A549 (cell line): ENCODE measurements around the gene IRF5. TPM values are rescaled to one million over a fixed set of nuclear protein-coding genes. Genes with fewer than 3 reads are reported as not detected.
"Not testable (repeated sequence)": the region's sequence is repeated elsewhere in the genome, so short reads cannot be mapped to it uniquely, and the experiment has no call there.

Experiments used
- ATAC-seq, 2 experiments: fragments of 200-7000 bp in 1 of 2; fragments of >200 bp in 1 of 2; cut with Nextera tagmentation in 1 of 2; cut with Tn5 transposase in 1 of 2; 3 replicates each; pipeline versions ENCODE4 v1.8.0 to v1.9.1; 2018 to 2020; ENCODE audit warnings: mild to moderate bottlenecking in 1 of 2, moderate library complexity in 1 of 2
- CTCF ChIA-PET: fragments of 300-600 bp; sonication (Branson Sonifier 250); formaldehyde crosslinking; extraction: SDS; loops from one replicate; lab custom pipeline; 2021; ENCODE audit warnings: antibody characterized with exemption, inconsistent platforms; lab: Yijun Ruan, JAX
- POLR2A ChIA-PET: fragments of 350-600 bp; formaldehyde crosslinking; extraction: SDS; loops from one replicate; lab custom pipeline; 2021; ENCODE audit warnings: antibody characterized with exemption, inconsistent platforms; lab: Yijun Ruan, JAX
- DNase-seq, 2 experiments: peaks; one replicate each; pipeline versions ENCODE4 v3.0.0 to v3.0.0-alpha.2; 2011 to 2016; ENCODE audit warnings: low read depth in 1 of 2, low spot score in 1 of 2
- FAIRE-seq: peaks from 2 replicates; lab custom pipeline; 2011; peaks lifted over from hg19 to GRCh38; lab: Jason Lieb, UNC
- H3K27ac ChIP-seq, 2 experiments: fragments of >200 bp; sonication (Bioruptor Twin); formaldehyde crosslinking; 3 replicates each; pipeline ENCODE4 v1.5.1; 2016 to 2017
- H3K4me1 ChIP-seq: fragments of >200 bp; sonication (Bioruptor Twin); formaldehyde crosslinking; 3 replicates; pipeline ENCODE4 v1.6.1; 2016
- H3K4me2 ChIP-seq: fragments of >200 bp; sonication (Bioruptor Twin); formaldehyde crosslinking; 3 replicates; pipeline ENCODE4 v1.6.1; 2016
- H3K4me3 ChIP-seq: fragments of >200 bp; sonication (Bioruptor Twin); formaldehyde crosslinking; 3 replicates; pipeline ENCODE4 v1.5.1; 2016
- H3K9me3 ChIP-seq: fragments of >200 bp; sonication (Bioruptor Twin); formaldehyde crosslinking; 3 replicates; pipeline ENCODE4 v1.6.1; 2016
- BHLHE40 ChIP-seq: IDR thresholded peaks from 2 replicates; pipeline ENCODE4 v1.6.1; 2012; ENCODE audit warnings: low read depth, low read length, inconsistent platforms
- CHD2 ChIP-seq: fragments of 150-350 bp; IDR thresholded peaks from 2 replicates; pipeline ENCODE4 v1.6.1; 2014; ENCODE audit warnings: low read length; ENCODE audit not compliant: partially characterized antibody
- CHD4 ChIP-seq: fragments of 200-600 bp; sonication (generic); IDR thresholded peaks from 2 replicates; pipeline ENCODE4 v1.6.1; 2016; ENCODE audit warnings: antibody characterized with exemption, mild to moderate bottlenecking, borderline replicate concordance
- HOXB13 ChIP-seq: fragments of 250-450 bp; sonication (Bioruptor Pico); IDR thresholded peaks from 2 replicates; pipeline ENCODE4 v1.5.0; 2020; ENCODE audit warnings: low read depth, mild to moderate bottlenecking, moderate library complexity
- JUN ChIP-seq, 2 experiments: fragments of >200 bp; sonication (Bioruptor Twin); formaldehyde crosslinking; IDR thresholded peaks; 2 replicates in 1 of 2; 3 replicates in 1 of 2; pipeline ENCODE4 v1.6.1; 2016 to 2017
- KDM1A ChIP-seq: fragments of 200-600 bp; sonication (generic); IDR thresholded peaks from 2 replicates; pipeline ENCODE4 v1.6.1; 2016; ENCODE audit warnings: low read depth, mild to moderate bottlenecking
- MAFK ChIP-seq: fragments of 450-650 bp; IDR thresholded peaks from 2 replicates; pipeline ENCODE4 v1.6.1; 2014; ENCODE audit not compliant: partially characterized antibody
- MYC ChIP-seq: IDR thresholded peaks from 2 replicates; pipeline ENCODE4 v1.6.1; 2012; ENCODE audit warnings: mild to moderate bottlenecking, inconsistent platforms, low read length, improper control_type of control experiment, borderline replicate concordance
- NPAS2 ChIP-seq: fragments of 250-450 bp; sonication (Bioruptor Pico); IDR thresholded peaks from 2 replicates; pipeline ENCODE4 v1.8.0; 2022; ENCODE audit warnings: mild to moderate bottlenecking, moderate library complexity, borderline replicate concordance
- NR3C1 ChIP-seq: fragments of >200 bp; sonication (Bioruptor Twin); formaldehyde crosslinking; IDR thresholded peaks from 3 replicates; pipeline ENCODE4 v1.6.1; 2017
- PHF8 ChIP-seq: fragments of 200-600 bp; sonication (generic); IDR thresholded peaks from 2 replicates; pipeline ENCODE4 v1.6.1; 2016; ENCODE audit warnings: low read depth, mild to moderate bottlenecking, antibody characterized with exemption, moderate library complexity, borderline replicate concordance
- POLR2A ChIP-seq: IDR thresholded peaks from 2 replicates; pipeline ENCODE4 v1.6.1; 2012; ENCODE audit warnings: mild to moderate bottlenecking, low read length
- RAD21 ChIP-seq, 2 experiments: fragments of >200 bp in 1 of 2; sonication (Bioruptor Twin) in 1 of 2; formaldehyde crosslinking in 1 of 2; IDR thresholded peaks in 1 of 2; conservative IDR thresholded peaks in 1 of 2; 2 replicates in 1 of 2; 3 replicates in 1 of 2; pipeline ENCODE4 v1.6.1; 2012 to 2018; ENCODE audit warnings: inconsistent platforms in 1 of 2
- RNF2 ChIP-seq: fragments of 200-600 bp; sonication (generic); IDR thresholded peaks from 2 replicates; pipeline ENCODE4 v1.6.1; 2016; ENCODE audit warnings: low read depth, mild to moderate bottlenecking, antibody characterized with exemption, moderate library complexity, borderline replicate concordance
- TFCP2L1 ChIP-seq: fragments of 250-450 bp; sonication (Bioruptor Pico); IDR thresholded peaks from 2 replicates; pipeline ENCODE4 v1.5.0; 2021; ENCODE audit warnings: mild to moderate bottlenecking
- ZC3H11A ChIP-seq: fragments of 450-650 bp; IDR thresholded peaks from 2 replicates; pipeline ENCODE4 v1.6.1; 2014; ENCODE audit warnings: antibody characterized with exemption, mild to moderate bottlenecking
- ZFP36 ChIP-seq: fragments of 450-650 bp; IDR thresholded peaks from 2 replicates; pipeline ENCODE4 v1.6.1; 2014; ENCODE audit warnings: borderline replicate concordance; ENCODE audit not compliant: partially characterized antibody
- ZSCAN20 ChIP-seq: fragments of 250-450 bp; sonication (Bioruptor Pico); IDR thresholded peaks from 2 replicates; pipeline ENCODE4 v1.8.0; 2022; ENCODE audit warnings: mild to moderate bottlenecking, moderate library complexity
- WGBS: methylation state at CpG from one replicate; pipeline ENCODE4 v1.1.6; 2017; ENCODE audit errors: missing lambda C conversion rate; 5-methylcytosine and 5-hydroxymethylcytosine counted together
- polyA plus RNA-seq, 4 experiments: library from polyadenylated mRNA; depleted of rRNA in 3 of 4; stranded (reverse); fragments of >200 nt; fragmentation: RNase III in 1 of 4; extraction: RNeasy Plus Mini Kit Qiagen cat#74134 plus additional on column Dnase treatment in 1 of 4; gene quantifications; 2 replicates in 3 of 4; 3 replicates in 1 of 4; pipeline ENCODE4 v1.2.3, GENCODE V29; 2011 to 2017
- TF ChIP-seq, protein P1 (sequence below): fragments of >200 bp; sonication (Bioruptor Twin); formaldehyde crosslinking; IDR thresholded peaks from 2 replicates; pipeline ENCODE4 v1.6.1; 2016
- TF ChIP-seq, protein P2 (sequence below): fragments of 200-600 bp; sonication (generic); IDR thresholded peaks from 2 replicates; pipeline ENCODE4 v1.6.1; 2016; ENCODE audit warnings: antibody characterized with exemption, mild to moderate bottlenecking, moderate library complexity
- TF ChIP-seq, protein P3 (sequence below): fragments of >200 bp; sonication (Bioruptor Twin); formaldehyde crosslinking; IDR thresholded peaks from 3 replicates; pipeline ENCODE4 v1.5.1; 2016

The IRF5 gene
- polyA plus RNA-seq, 2 of the 4 experiments (the other 2 are of a cell fraction): 5.5 to 8.7 TPM

DNA sequence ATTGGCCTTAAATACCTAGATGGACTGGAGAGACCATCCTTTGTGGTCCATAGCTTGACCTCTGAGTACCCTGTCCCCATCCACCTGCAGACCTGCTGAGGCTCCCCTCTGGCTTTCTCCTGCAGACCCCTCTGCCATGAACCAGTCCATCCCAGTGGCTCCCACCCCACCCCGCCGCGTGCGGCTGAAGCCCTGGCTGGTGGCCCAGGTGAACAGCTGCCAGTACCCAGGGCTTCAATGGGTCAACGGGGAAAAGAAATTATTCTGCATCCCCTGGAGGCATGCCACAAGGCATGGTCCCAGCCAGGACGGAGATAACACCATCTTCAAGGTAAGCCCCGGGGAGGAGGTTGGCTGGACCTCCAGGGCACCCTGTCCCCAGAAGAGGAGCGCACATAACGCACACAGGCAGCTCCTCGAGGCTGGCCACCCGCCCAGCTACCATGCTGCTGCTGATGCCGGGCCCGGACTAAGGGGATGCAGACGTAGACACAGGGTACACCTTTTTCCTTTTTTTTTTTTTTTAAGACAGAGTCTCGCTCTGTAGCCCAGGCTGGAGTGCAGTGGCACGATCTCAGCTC, 4.3 kb downstream of the IRF5 start:
- CTCF ChIA-PET: interaction anchor here (1.2 to 2.1 kb wide), 2 partner anchors 9 to 149 kb away, joined by 3 to 5 read pairs; no protein-coding TSS in a partner anchor
- Histone ChIP-seq H3K27ac (no peak overlapping the region), H3K4me3 (no peak overlapping the region), H3K4me2 (no peak overlapping the region), H3K9me3 (no peaks in the 10 kb centered on the region), H3K4me1 (peaks cover 12% of the 10 kb centered on the region)
- TF ChIP-seq JUN (IDR thresholded peaks at IDR 0.05) (no peak), RAD21 (conservative IDR thresholded peaks at IDR 0.05 in 1 of 2, IDR thresholded peaks at IDR 0.05 in 1 of 2) (no peak), HOXB13 (no peak), CHD4 (no peak), NR3C1 (no peak), PHF8 (no peak), NPAS2 (CRISPR knock-in tag) (no peak), KDM1A (no peak), TFCP2L1 (CRISPR knock-in tag) (no peak), ZC3H11A (no peak)
- WGBS: 93% methylated on average over 12 of the region's 16 CpGs
- ATAC-seq (no peak), FAIRE-seq (no peak), DNase-seq (no peak)
- POLR2A ChIA-PET: no interaction called here

DNA sequence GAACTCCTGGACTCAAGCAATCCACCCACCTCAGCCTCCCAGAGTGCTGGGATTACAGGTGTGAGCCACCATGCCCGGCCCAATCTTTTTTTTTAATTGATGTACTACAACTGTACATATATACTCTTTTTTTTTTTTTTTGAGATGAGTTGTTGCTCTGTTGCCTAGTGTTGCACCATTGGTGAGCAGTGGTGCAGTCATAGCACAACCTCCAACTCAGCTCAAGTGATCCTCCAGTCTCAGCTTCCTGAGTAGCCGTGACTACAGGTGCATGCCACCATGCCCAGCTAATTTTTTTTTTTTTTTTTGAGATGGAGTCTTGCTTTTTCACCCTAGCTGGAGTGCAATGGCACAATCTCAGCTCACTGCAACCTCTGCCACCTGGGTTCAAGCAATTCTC, 5.5 kb downstream of the IRF5 start:
- H3K27ac ChIP-seq, H3K4me1 ChIP-seq, H3K4me3 ChIP-seq, H3K9me3 ChIP-seq, H3K4me2 ChIP-seq, DNase-seq, ATAC-seq, POLR2A ChIA-PET, FAIRE-seq: not testable (repeated sequence)
- 84% methylated on average over 2 of the region's 2 CpGs for WGBS
- CTCF ChIA-PET: interaction anchor here (1.6 to 2.1 kb wide), 2 partner anchors 13 to 39 kb away, joined by 4 to 9 read pairs; no protein-coding TSS in a partner anchor

DNA sequence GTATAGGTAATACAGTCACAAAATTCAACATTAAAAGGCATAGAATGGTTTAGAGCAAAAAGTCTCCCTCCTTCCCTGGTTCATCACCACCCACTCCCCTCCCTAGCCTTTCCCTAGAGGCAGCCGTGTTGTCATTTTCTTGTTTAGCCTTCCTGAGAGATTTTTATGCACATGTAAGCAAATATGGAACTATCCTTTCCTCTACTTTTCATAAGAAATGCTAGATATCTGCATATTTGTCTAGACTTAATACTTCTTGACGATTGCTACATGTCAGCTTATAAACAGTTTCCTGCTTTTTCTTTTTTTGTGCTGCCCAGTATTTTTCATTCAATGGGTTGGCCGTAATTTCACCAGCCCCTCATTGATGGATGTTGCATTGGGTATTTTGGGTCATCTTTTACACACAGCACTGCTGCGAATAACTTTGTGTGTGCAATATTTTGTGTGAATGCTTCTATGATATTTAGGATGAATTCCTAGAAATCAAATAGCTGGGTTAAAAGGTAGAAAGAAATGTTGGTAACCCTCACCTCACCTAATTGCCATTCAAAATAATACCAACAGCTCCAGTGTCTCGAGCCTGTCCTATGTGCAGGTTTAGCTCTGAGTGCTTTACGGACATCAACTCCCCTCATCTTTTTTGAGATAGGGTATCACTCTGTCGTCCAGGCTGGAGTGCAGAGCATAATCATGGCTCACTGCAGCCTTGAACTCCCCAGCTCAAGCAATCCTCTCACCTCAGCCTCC, 6.9 kb downstream of the IRF5 start:
- WGBS: 83% methylated on average over 7 of the region's 7 CpGs
- FAIRE-seq: no peak
- CTCF ChIA-PET: interaction anchor here (1.4 to 2.1 kb wide), 2 partner anchors 12 to 41 kb away, joined by 3 to 4 read pairs; no protein-coding TSS in a partner anchor

DNA sequence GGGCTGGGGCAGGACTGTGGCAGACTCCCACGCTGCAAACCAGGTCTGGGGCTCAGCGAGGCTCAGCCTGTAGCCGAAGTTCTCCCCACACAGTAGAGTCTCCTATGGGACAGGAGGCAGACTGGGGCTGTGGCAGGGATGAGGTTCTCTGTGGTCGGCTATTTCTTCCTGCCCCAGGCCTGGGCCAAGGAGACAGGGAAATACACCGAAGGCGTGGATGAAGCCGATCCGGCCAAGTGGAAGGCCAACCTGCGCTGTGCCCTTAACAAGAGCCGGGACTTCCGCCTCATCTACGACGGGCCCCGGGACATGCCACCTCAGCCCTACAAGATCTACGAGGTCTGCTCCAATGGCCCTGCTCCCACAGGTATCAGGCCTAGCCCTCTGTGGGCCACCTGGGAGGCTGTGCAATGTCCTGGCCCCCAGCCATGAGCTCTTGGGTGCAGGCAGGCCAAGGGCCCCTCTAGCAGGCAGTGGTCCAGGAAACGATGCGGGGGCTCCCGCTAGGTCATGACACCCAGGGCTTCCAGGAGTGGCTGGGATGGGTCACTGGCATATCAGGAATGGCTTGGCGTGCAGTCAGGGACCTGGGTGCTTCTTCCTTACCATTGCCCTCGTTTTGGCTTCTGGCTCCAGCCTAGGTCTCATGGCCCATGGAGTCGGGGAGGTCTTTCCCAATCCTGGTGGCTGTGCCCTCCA, 8.1 kb downstream of the IRF5 start:
- ATAC-seq: peak; percentile 9 to 30; a peak in 4 of 6 replicates
- POLR2A ChIA-PET: no interaction called here
- no peak overlapping the region for H3K4me3 ChIP-seq
- TF ChIP-seq, protein P1, sequence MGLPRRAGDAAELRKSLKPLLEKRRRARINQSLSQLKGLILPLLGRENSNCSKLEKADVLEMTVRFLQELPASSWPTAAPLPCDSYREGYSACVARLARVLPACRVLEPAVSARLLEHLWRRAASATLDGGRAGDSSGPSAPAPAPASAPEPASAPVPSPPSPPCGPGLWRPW: no peak
- TF ChIP-seq RNF2 (no peak), NR3C1 (no peak), MYC (no peak), BHLHE40 (no peak)
- TF ChIP-seq, protein P2, sequence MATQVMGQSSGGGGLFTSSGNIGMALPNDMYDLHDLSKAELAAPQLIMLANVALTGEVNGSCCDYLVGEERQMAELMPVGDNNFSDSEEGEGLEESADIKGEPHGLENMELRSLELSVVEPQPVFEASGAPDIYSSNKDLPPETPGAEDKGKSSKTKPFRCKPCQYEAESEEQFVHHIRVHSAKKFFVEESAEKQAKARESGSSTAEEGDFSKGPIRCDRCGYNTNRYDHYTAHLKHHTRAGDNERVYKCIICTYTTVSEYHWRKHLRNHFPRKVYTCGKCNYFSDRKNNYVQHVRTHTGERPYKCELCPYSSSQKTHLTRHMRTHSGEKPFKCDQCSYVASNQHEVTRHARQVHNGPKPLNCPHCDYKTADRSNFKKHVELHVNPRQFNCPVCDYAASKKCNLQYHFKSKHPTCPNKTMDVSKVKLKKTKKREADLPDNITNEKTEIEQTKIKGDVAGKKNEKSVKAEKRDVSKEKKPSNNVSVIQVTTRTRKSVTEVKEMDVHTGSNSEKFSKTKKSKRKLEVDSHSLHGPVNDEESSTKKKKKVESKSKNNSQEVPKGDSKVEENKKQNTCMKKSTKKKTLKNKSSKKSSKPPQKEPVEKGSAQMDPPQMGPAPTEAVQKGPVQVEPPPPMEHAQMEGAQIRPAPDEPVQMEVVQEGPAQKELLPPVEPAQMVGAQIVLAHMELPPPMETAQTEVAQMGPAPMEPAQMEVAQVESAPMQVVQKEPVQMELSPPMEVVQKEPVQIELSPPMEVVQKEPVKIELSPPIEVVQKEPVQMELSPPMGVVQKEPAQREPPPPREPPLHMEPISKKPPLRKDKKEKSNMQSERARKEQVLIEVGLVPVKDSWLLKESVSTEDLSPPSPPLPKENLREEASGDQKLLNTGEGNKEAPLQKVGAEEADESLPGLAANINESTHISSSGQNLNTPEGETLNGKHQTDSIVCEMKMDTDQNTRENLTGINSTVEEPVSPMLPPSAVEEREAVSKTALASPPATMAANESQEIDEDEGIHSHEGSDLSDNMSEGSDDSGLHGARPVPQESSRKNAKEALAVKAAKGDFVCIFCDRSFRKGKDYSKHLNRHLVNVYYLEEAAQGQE: no peak
- TF ChIP-seq, protein P3, sequence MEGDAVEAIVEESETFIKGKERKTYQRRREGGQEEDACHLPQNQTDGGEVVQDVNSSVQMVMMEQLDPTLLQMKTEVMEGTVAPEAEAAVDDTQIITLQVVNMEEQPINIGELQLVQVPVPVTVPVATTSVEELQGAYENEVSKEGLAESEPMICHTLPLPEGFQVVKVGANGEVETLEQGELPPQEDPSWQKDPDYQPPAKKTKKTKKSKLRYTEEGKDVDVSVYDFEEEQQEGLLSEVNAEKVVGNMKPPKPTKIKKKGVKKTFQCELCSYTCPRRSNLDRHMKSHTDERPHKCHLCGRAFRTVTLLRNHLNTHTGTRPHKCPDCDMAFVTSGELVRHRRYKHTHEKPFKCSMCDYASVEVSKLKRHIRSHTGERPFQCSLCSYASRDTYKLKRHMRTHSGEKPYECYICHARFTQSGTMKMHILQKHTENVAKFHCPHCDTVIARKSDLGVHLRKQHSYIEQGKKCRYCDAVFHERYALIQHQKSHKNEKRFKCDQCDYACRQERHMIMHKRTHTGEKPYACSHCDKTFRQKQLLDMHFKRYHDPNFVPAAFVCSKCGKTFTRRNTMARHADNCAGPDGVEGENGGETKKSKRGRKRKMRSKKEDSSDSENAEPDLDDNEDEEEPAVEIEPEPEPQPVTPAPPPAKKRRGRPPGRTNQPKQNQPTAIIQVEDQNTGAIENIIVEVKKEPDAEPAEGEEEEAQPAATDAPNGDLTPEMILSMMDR: no peak

More for the DNA sequence above, 6.9 kb downstream of the IRF5 start:
- ATAC-seq: no peak
- DNase-seq: no peak
- TF ChIP-seq BHLHE40 (no peak), POLR2A (no peak), TFCP2L1 (CRISPR knock-in tag) (no peak), ZSCAN20 (no peak), ZFP36 (no peak), CHD2 (no peak), MAFK (peak; percentile 84)
- TF ChIP-seq, all 56 proteins: peak for 1
- Histone ChIP-seq H3K27ac (no peak overlapping the region), H3K4me3 (no peak overlapping the region), H3K4me1 (no peaks in the 10 kb centered on the region), H3K4me2 (no peak overlapping the region), H3K9me3 (no peaks in the 10 kb centered on the region)
- POLR2A ChIA-PET: no interaction called here

More for the DNA sequence above, 8.1 kb downstream of the IRF5 start:
- Histone ChIP-seq H3K4me1 (no peaks in the 10 kb centered on the region), H3K27ac (no peak overlapping the region), H3K9me3 (no peaks in the 10 kb centered on the region), H3K4me2 (no peak overlapping the region)
- FAIRE-seq: no peak
- CTCF ChIA-PET: interaction anchor here (1.2 to 1.9 kb wide), 3 partner anchors 10 to 558 kb away, joined by 3 to 6 read pairs (median 3); no protein-coding TSS in a partner anchor
- WGBS: 90% methylated on average over 19 of the region's 21 CpGs
- no peak for DNase-seq
